Measurements from ENCODE around the gene ULK2.

DNA sequence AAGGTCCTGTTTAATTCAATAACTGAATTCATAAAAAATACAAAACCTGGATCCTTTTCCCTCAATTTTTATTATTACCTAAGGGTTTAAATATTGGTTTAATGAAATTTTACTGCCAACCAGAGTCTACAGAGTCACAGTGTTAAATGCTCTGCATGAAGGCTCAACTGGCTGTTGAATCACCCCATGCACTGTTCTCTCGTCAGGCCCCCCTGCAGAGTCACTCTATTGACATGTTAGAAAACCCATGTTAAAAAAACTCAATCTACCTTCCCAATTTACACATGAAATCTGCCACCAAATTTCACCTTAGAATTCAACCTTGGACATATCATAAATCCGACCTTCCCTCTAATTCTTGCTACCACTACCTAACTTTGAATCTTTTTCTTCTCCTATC lies 43.3 kb upstream of the ULK2 start:
- TF ChIP-seq, protein P1, sequence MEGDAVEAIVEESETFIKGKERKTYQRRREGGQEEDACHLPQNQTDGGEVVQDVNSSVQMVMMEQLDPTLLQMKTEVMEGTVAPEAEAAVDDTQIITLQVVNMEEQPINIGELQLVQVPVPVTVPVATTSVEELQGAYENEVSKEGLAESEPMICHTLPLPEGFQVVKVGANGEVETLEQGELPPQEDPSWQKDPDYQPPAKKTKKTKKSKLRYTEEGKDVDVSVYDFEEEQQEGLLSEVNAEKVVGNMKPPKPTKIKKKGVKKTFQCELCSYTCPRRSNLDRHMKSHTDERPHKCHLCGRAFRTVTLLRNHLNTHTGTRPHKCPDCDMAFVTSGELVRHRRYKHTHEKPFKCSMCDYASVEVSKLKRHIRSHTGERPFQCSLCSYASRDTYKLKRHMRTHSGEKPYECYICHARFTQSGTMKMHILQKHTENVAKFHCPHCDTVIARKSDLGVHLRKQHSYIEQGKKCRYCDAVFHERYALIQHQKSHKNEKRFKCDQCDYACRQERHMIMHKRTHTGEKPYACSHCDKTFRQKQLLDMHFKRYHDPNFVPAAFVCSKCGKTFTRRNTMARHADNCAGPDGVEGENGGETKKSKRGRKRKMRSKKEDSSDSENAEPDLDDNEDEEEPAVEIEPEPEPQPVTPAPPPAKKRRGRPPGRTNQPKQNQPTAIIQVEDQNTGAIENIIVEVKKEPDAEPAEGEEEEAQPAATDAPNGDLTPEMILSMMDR (IDR thresholded peaks at IDR 0.05; ENCODE audit: low read length): no peak
- no peak for TF ChIP-seq EZH2 (IDR thresholded peaks at IDR 0.05; ENCODE audit: borderline replicate concordance, low read length)

All from OCI-LY1 (cell line).